GM21423 (cell line): ENCODE data around the gene PTTG1IP.

ENCODE experiments used
- ATAC-seq: cut with Tn5 transposase; IDR thresholded peaks from one replicate; pipeline ENCODE4 v1.9.1; 2021; ENCODE audit warnings: mild to moderate bottlenecking, moderate library complexity; ENCODE audit not compliant: unreplicated experiment

PTTG1IP gene

GRCh38 chr21:44897326-44898010 is 24.0 kb upstream of the PTTG1IP start:
- no peak for ATAC-seq

- ATAC-seq = no peak
Observed at GRCh38 chr21:44896561-44897286, 23.2 kb upstream of the PTTG1IP start.

GRCh38 chr21:44895859-44896258 is 22.4 kb upstream of the PTTG1IP start:
- no peak for ATAC-seq

GRCh38 chr21:44894687-44895302 is 21.3 kb upstream of the PTTG1IP start:
- no peak for ATAC-seq

GRCh38 chr21:44893948-44894656 is 20.6 kb upstream of the PTTG1IP start:
- no peak for ATAC-seq

GRCh38 chr21:44893278-44893556 is 19.7 kb upstream of the PTTG1IP start:
- ATAC-seq = no peak

- ATAC-seq = no peak
Observed at GRCh38 chr21:44892536-44893277, 19.2 kb upstream of the PTTG1IP start.

GRCh38 chr21:44892095-44892494 is 18.6 kb upstream of the PTTG1IP start:
- ATAC-seq = no peak

GRCh38 chr21:44891631-44892031 is 18.1 kb upstream of the PTTG1IP start:
- no peak for ATAC-seq

- ATAC-seq = no peak
Observed at GRCh38 chr21:44890961-44891541, 17.6 kb upstream of the PTTG1IP start.

- ATAC-seq = no peak
Observed at GRCh38 chr21:44890338-44890931, 16.9 kb upstream of the PTTG1IP start.

GRCh38 chr21:44889625-44890337 is 16.3 kb upstream of the PTTG1IP start:
- no peak for ATAC-seq

GRCh38 chr21:44888581-44889550 is 15.4 kb upstream of the PTTG1IP start:
- ATAC-seq = no peak

GRCh38 chr21:44887807-44888580 is 14.5 kb upstream of the PTTG1IP start:
- no peak for ATAC-seq

GRCh38 chr21:44887126-44887806 is 13.8 kb upstream of the PTTG1IP start:
- no peak for ATAC-seq

GRCh38 chr21:44886113-44887075 is 12.9 kb upstream of the PTTG1IP start:
- no peak for ATAC-seq
